Loucy (cell line): ENCODE data around the gene SYT1.

Source experiments
- H2AFZ ChIP-seq: fragments of 200-600 bp; sonication (generic); 2 replicates; pipeline ENCODE4 v1.6.0; 2016; ENCODE audit warnings: antibody characterized with exemption, mild to moderate bottlenecking, low read length, moderate library complexity
- H3F3A ChIP-seq: fragments of 200-600 bp; 2 replicates; pipeline ENCODE4 v1.6.0; 2016; ENCODE audit warnings: antibody characterized with exemption, low read depth, mild to moderate bottlenecking
- H3K27me3 ChIP-seq: fragments of 200-600 bp; sonication (generic); 2 replicates; pipeline ENCODE4 v1.6.1; 2014; ENCODE audit warnings: low read length, mild to moderate bottlenecking; ENCODE audit not compliant: insufficient read depth, poor library complexity, severe bottlenecking
- H3K36me3 ChIP-seq: fragments of 200-600 bp; sonication (generic); 2 replicates; pipeline ENCODE4 v1.6.1; 2016; ENCODE audit warnings: low read length; ENCODE audit not compliant: insufficient read depth
- H3K4me1 ChIP-seq: fragments of 200-600 bp; sonication (generic); 2 replicates; pipeline ENCODE4 v1.5.1; 2014; ENCODE audit warnings: low read length, mild to moderate bottlenecking; ENCODE audit not compliant: insufficient read depth, poor library complexity, severe bottlenecking
- H3K4me2 ChIP-seq: fragments of 200-600 bp; sonication (generic); 2 replicates; pipeline ENCODE4 v1.6.0; 2014; ENCODE audit warnings: antibody characterized with exemption, low read length, low read depth, mild to moderate bottlenecking; ENCODE audit not compliant: poor library complexity, severe bottlenecking
- H3K4me3 ChIP-seq: fragments of 200-600 bp; sonication (generic); 2 replicates; pipeline ENCODE4 v1.5.1; 2014; ENCODE audit warnings: low read length, mild to moderate bottlenecking, mixed read lengths; ENCODE audit not compliant: poor library complexity, severe bottlenecking
- H3K79me2 ChIP-seq: fragments of 200-600 bp; sonication (generic); 2 replicates; pipeline ENCODE4 v1.6.1; 2014; ENCODE audit warnings: low read length; ENCODE audit not compliant: insufficient read depth
- H3K9ac ChIP-seq: fragments of 200-600 bp; sonication (generic); 2 replicates; pipeline ENCODE4 v1.6.0; 2014; ENCODE audit warnings: mild to moderate bottlenecking, low read depth, low read length, moderate library complexity; ENCODE audit not compliant: poor library complexity, severe bottlenecking
- H3K9me2 ChIP-seq: fragments of 200-600 bp; sonication (generic); replicated peaks from 2 replicates; pipeline ENCODE4 v1.6.1; 2016; ENCODE audit warnings: low read depth, low read length, mixed read lengths
- H3K9me3 ChIP-seq: fragments of 200-600 bp; sonication (generic); 2 replicates; pipeline ENCODE4 v1.6.1; 2014; ENCODE audit warnings: mild to moderate bottlenecking, antibody characterized with exemption, low read length, low read depth; ENCODE audit not compliant: insufficient read depth
- H4K20me1 ChIP-seq: fragments of 200-600 bp; sonication (generic); 2 replicates; pipeline ENCODE4 v1.6.0; 2014; ENCODE audit warnings: antibody characterized with exemption, low read length, mild to moderate bottlenecking; ENCODE audit not compliant: insufficient read depth, poor library complexity, severe bottlenecking
- EZH2phosphoT487 ChIP-seq: fragments of 200-600 bp; IDR thresholded peaks from 2 replicates; pipeline ENCODE4 v1.6.1; 2018; ENCODE audit warnings: antibody characterized with exemption, mild to moderate bottlenecking, moderate library complexity, borderline replicate concordance
- TF ChIP-seq, protein P1 (sequence below): fragments of 200-600 bp; sonication (generic); conservative IDR thresholded peaks from 2 replicates; pipeline ENCODE4 v1.5.1; 2014; ENCODE audit warnings: mild to moderate bottlenecking, antibody characterized with exemption, low read length

Gene SYT1

DNA sequence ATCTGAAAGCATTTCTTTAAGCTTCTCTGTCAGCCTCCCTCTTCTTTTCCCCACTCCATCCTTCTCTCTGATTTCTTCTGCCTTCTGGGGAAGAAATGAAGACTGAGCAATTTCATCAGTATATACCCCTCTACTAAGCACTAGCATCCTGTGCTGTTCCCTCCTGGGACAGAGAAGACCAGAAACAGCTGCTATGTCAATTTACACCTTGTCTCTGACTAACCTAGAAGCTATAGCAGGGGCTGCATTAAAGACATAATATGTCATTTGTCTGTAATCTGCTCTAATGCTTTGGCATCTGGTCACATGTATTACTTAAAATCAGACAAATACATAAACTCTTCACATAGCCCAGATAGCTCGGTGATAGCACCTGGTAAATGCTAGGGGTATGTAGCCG is 529.3 kb downstream of the SYT1 start:
- no peak overlapping the region for H2AFZ ChIP-seq
- H3K4me3 ChIP-seq: no peak overlapping the region
- no peak overlapping the region for H3K9ac ChIP-seq
- no peak for TF ChIP-seq EZH2phosphoT487
- TF ChIP-seq, protein P1, sequence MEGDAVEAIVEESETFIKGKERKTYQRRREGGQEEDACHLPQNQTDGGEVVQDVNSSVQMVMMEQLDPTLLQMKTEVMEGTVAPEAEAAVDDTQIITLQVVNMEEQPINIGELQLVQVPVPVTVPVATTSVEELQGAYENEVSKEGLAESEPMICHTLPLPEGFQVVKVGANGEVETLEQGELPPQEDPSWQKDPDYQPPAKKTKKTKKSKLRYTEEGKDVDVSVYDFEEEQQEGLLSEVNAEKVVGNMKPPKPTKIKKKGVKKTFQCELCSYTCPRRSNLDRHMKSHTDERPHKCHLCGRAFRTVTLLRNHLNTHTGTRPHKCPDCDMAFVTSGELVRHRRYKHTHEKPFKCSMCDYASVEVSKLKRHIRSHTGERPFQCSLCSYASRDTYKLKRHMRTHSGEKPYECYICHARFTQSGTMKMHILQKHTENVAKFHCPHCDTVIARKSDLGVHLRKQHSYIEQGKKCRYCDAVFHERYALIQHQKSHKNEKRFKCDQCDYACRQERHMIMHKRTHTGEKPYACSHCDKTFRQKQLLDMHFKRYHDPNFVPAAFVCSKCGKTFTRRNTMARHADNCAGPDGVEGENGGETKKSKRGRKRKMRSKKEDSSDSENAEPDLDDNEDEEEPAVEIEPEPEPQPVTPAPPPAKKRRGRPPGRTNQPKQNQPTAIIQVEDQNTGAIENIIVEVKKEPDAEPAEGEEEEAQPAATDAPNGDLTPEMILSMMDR: no peak
- no peaks in the 10 kb centered on the region for H4K20me1 ChIP-seq
- H3K4me2 ChIP-seq: no peak overlapping the region
- no peaks in the 10 kb centered on the region for H3K79me2 ChIP-seq
- H3K36me3 ChIP-seq: no peaks in the 10 kb centered on the region
- H3K9me2 ChIP-seq: no peaks in the 10 kb centered on the region
- H3K27me3 ChIP-seq: no peaks in the 10 kb centered on the region
- no peaks in the 10 kb centered on the region for H3F3A ChIP-seq
- no peaks in the 10 kb centered on the region for H3K4me1 ChIP-seq
- H3K9me3 ChIP-seq: no peaks in the 10 kb centered on the region

DNA sequence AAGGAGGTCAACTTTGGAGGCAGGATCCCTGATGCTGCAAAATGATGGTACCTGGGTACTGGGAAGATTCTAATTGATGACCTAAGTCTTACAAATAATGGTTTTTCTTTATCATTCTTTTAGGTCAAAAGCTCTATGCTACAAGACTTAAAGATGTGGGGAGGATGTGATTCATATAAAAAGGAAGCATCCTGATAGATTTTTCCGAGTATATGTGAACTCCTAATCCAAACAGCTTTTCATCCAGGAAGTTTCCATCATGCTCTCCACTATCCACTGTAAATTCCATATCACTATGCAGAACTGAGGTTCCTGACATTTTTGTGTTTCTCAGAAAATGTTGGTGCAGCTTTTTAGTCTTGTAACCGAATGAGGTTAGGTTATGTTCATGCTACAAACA is 533.0 kb downstream of the SYT1 start:
- Histone ChIP-seq H3K4me3 (no peak overlapping the region), H3K79me2 (no peaks in the 10 kb centered on the region), H3K36me3 (no peaks in the 10 kb centered on the region), H2AFZ (no peak overlapping the region), H3K4me2 (no peak overlapping the region), H3K27me3 (no peaks in the 10 kb centered on the region), H3K9me2 (no peaks in the 10 kb centered on the region), H3K4me1 (no peaks in the 10 kb centered on the region), H3F3A (no peaks in the 10 kb centered on the region), H3K9ac (no peak overlapping the region), H3K9me3 (no peaks in the 10 kb centered on the region), H4K20me1 (no peaks in the 10 kb centered on the region)
- TF ChIP-seq, protein P1: no peak
- no peak for TF ChIP-seq EZH2phosphoT487

DNA sequence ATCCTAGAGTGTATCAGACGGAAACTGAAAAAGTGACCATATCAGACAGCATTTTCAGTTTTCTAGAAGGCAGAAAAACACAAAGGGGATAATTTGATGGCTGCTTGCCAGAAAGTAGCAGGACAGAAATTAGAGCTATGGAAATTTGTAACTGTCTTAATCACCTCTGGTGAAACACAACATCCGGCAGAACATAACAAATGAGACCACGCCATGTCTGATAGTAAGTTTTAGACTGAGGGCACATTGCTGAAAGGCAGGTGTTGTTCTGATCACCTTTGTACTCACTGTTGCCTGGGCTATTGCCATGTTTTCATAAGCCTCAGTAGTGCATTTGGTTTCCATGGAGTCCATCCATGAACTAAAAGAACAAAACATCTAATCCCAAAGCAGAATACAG is 535.9 kb downstream of the SYT1 start:
- Histone ChIP-seq H3K27me3 (no peaks in the 10 kb centered on the region), H3K4me3 (no peak overlapping the region), H3K9ac (no peak overlapping the region), H3K36me3 (no peaks in the 10 kb centered on the region), H3K79me2 (no peaks in the 10 kb centered on the region), H3K4me2 (no peak overlapping the region), H3K9me3 (no peaks in the 10 kb centered on the region), H3F3A (no peaks in the 10 kb centered on the region), H2AFZ (no peak overlapping the region), H3K9me2 (no peaks in the 10 kb centered on the region), H3K4me1 (no peaks in the 10 kb centered on the region), H4K20me1 (no peaks in the 10 kb centered on the region)
- TF ChIP-seq, protein P1: no peak
- no peak for TF ChIP-seq EZH2phosphoT487
